ENCODE measurements around the gene USF3. TPM values are rescaled to one million over a fixed set of nuclear protein-coding genes. Genes with fewer than 3 reads are reported as not detected.

Gene USF3
- total and polyA plus RNA-seq, 2 experiments from 2014 or later, result 5.8 to 18.8 TPM

DNA sequence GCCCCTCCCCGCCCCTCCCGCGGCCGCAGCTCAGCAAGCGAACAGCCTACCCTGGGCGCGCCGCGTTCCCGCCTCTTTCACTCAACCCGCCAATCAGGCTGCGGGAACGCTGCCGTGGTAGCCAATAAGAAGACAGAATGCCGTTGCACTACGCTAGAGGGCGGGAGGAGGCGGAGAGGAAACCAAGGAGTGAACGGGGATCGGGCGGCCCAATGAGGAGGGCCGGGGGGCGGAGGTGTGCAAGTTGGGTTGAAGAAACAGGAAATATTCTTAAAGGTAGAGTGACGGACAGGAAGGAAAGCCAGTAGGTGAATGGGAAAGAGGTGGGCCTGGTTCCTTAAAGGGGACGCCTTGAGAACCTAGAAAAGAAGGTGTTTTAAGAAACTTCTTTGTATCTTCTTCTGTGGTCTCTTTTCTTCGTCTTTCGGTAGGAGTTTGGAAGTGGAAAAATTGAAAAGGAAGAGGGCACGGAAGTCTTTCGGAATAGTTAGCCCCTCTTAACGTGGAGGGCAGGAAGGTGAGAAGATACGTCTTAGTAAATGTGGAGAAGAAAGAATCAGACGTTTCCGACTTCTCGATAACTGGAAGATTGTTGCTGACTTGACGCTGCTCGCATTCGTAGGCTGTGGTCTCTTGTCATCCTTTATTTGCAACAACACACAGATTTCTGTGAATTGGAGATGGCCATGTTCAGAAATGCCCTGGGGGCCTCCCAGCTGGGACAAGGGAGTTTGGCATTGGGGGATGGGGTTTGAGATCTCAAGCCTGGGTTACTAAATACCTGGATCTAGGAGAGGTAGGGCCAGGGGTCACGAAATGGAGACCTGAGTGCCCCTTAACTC is 437 bp upstream of the USF3 start:
- DNase-seq (ENCODE audit: low spot score), result peak; percentile 99
- H3K4me1 ChIP-seq (ENCODE audit: insufficient read depth), result peaks cover 23% of the 10 kb centered on the region
- H3K4me3 ChIP-seq, result peak overlapping the region; percentile 60
- peak overlapping the region; percentile 93 for H3K4me2 ChIP-seq
- under 1% methylated on average over 28 of the region's 38 CpGs for WGBS (ENCODE audit: low lambda C conversion rate, missing lambda C conversion rate)
- H2AFZ ChIP-seq, result peak overlapping the region; percentile 82
- H3K9me3 ChIP-seq (ENCODE audit: low read depth), result no peaks in the 10 kb centered on the region
- peak overlapping the region; percentile 97 for H3K27ac ChIP-seq
- peaks cover 39% of the 10 kb centered on the region for H3K79me2 ChIP-seq
- no peaks in the 10 kb centered on the region for H4K20me1 ChIP-seq (ENCODE audit: insufficient read depth, poor library complexity, severe bottlenecking)
- no peaks in the 10 kb centered on the region for H3K36me3 ChIP-seq (replicated peaks; ENCODE audit: insufficient read depth, low read depth)
- TF ChIP-seq, protein P1, sequence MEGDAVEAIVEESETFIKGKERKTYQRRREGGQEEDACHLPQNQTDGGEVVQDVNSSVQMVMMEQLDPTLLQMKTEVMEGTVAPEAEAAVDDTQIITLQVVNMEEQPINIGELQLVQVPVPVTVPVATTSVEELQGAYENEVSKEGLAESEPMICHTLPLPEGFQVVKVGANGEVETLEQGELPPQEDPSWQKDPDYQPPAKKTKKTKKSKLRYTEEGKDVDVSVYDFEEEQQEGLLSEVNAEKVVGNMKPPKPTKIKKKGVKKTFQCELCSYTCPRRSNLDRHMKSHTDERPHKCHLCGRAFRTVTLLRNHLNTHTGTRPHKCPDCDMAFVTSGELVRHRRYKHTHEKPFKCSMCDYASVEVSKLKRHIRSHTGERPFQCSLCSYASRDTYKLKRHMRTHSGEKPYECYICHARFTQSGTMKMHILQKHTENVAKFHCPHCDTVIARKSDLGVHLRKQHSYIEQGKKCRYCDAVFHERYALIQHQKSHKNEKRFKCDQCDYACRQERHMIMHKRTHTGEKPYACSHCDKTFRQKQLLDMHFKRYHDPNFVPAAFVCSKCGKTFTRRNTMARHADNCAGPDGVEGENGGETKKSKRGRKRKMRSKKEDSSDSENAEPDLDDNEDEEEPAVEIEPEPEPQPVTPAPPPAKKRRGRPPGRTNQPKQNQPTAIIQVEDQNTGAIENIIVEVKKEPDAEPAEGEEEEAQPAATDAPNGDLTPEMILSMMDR (IDR thresholded peaks at IDR 0.05; ENCODE audit: poor library complexity), result no peak
- TF ChIP-seq EZH2phosphoT487 (IDR thresholded peaks at IDR 0.05; ENCODE audit: low read depth, severe bottlenecking, unreplicated experiment) (no peak), EZH2 (IDR thresholded peaks at IDR 0.05; ENCODE audit: borderline replicate concordance) (no peak)
- H3K9me2 ChIP-seq (replicated peaks; ENCODE audit: insufficient read depth), result no peaks in the 10 kb centered on the region
- no peaks in the 10 kb centered on the region for H3K27me3 ChIP-seq

DNA sequence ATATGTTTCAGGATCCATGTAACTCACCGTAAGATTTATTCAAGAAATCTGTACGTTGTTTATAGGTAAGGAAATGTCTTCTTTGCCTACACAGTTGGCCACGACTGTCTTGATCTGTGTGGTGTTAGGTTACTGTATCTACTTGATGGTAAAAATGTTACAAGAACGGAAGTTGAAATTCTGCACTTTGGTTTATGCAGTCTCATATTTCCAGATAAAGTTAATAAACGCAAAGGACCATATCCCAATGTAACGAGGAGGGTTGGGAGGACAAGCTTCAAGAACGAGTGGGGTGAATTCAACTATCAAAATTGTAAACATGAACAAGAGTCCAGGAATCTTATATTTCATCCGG is 1.0 kb downstream of the USF3 start:
- Histone ChIP-seq H2AFZ (peak overlapping the region; percentile 34), H3K9me3 (ENCODE audit: low read depth) (no peaks in the 10 kb centered on the region), H3K4me1 (ENCODE audit: insufficient read depth) (peaks cover 23% of the 10 kb centered on the region), H3K9me2 (replicated peaks; ENCODE audit: insufficient read depth) (no peaks in the 10 kb centered on the region), H3K4me3 (peak overlapping the region; percentile 41), H3K4me2 (peak overlapping the region; percentile 84), H3K27ac (peak overlapping the region; percentile 97), H3K27me3 (no peaks in the 10 kb centered on the region), H3K79me2 (peaks cover 53% of the 10 kb centered on the region), H4K20me1 (ENCODE audit: insufficient read depth, poor library complexity, severe bottlenecking) (no peaks in the 10 kb centered on the region), H3K36me3 (replicated peaks; ENCODE audit: insufficient read depth, low read depth) (no peaks in the 10 kb centered on the region)
- TF ChIP-seq EZH2phosphoT487 (IDR thresholded peaks at IDR 0.05; ENCODE audit: low read depth, severe bottlenecking, unreplicated experiment) (no peak), EZH2 (IDR thresholded peaks at IDR 0.05; ENCODE audit: borderline replicate concordance) (no peak)
- TF ChIP-seq, protein P1 (IDR thresholded peaks at IDR 0.05; ENCODE audit: poor library complexity), result no peak
- no peak for DNase-seq (ENCODE audit: low spot score)
- 12% methylated on average over 8 of the region's 8 CpGs for WGBS (ENCODE audit: low lambda C conversion rate, missing lambda C conversion rate)

DNA sequence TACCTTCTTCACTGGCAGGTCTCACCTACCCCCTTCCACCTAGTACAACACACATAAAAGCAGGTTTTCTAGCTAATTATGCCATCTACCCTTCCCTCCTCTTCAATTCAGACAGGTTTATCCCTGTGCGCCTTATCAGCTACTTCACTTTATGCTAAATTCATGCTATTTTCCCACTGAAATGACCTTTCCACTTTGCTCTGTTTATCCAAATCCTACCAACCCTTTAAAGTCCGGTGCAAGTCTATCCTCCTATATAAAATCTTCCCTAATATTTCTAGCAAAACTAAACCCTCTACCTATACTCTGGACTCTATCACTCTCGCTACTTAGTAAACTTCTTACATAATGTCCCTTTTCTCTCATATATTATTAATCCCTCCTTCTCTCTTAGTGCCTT is 6.0 kb downstream of the USF3 start:
- peaks cover 15% of the 10 kb centered on the region for H3K4me1 ChIP-seq (ENCODE audit: insufficient read depth)
- H3K4me3 ChIP-seq, result no peak overlapping the region
- no peaks in the 10 kb centered on the region for H4K20me1 ChIP-seq (ENCODE audit: insufficient read depth, poor library complexity, severe bottlenecking)
- no peak overlapping the region for H3K27ac ChIP-seq
- peaks cover 85% of the 10 kb centered on the region for H3K79me2 ChIP-seq
- H3K4me2 ChIP-seq, result no peak overlapping the region
- H3K9me2 ChIP-seq (replicated peaks; ENCODE audit: insufficient read depth), result no peaks in the 10 kb centered on the region
- no peaks in the 10 kb centered on the region for H3K36me3 ChIP-seq (replicated peaks; ENCODE audit: insufficient read depth, low read depth)
- no peaks in the 10 kb centered on the region for H3K9me3 ChIP-seq (ENCODE audit: low read depth)
- 89% methylated on average over 3 of the region's 3 CpGs for WGBS (ENCODE audit: low lambda C conversion rate, missing lambda C conversion rate)
- DNase-seq (ENCODE audit: low spot score), result no peak
- H2AFZ ChIP-seq, result no peak overlapping the region
- H3K27me3 ChIP-seq, result no peaks in the 10 kb centered on the region
- TF ChIP-seq, protein P1 (IDR thresholded peaks at IDR 0.05; ENCODE audit: poor library complexity), result no peak
- TF ChIP-seq EZH2phosphoT487 (IDR thresholded peaks at IDR 0.05; ENCODE audit: low read depth, severe bottlenecking, unreplicated experiment), result no peak
- no peak for TF ChIP-seq EZH2 (IDR thresholded peaks at IDR 0.05; ENCODE audit: borderline replicate concordance)

Data from hepatocyte (in vitro differentiated cells).